ENCODE measurements around the gene GPN1.

DNA sequence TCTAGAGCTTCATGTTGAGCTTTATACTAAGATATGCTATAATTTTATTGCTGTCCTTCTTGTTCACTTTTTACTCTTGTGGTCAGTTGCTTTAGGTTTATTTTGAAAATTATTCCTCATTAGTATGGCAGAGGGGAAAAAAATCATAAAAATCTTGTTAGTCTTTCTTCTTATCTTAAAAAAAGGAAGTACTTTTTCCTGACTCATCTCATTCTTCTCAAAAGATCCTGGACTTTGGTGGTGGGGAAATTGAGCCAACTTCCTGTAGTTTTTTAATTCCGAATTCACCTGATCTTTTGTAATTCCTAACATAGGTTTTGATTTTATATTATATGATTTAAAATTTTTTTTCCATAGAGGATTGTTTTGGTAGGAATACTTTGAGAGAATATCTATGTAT is 38.6 kb downstream of the GPN1 start:
- TF ChIP-seq CBX8 (IDR thresholded peaks at IDR 0.05; ENCODE audit: borderline replicate concordance, low read depth, low read length) (no peak), CEBPB (IDR thresholded peaks at IDR 0.05; ENCODE audit: low read depth, low read length) (no peak), RFX5 (IDR thresholded peaks at IDR 0.05; ENCODE audit: borderline replicate concordance, low read depth, low read length) (no peak), GTF2F1 (IDR thresholded peaks at IDR 0.05; ENCODE audit: borderline replicate concordance, low read depth, low read length) (no peak), TAF1 (IDR thresholded peaks at IDR 0.05; ENCODE audit: low read depth, low read length) (no peak), POLR2A (IDR thresholded peaks at IDR 0.05; ENCODE audit: control extremely low read depth in 1 of 2, low read depth in 2 of 2, low read length in 2 of 2) (no peak)
- TF ChIP-seq, protein P1, sequence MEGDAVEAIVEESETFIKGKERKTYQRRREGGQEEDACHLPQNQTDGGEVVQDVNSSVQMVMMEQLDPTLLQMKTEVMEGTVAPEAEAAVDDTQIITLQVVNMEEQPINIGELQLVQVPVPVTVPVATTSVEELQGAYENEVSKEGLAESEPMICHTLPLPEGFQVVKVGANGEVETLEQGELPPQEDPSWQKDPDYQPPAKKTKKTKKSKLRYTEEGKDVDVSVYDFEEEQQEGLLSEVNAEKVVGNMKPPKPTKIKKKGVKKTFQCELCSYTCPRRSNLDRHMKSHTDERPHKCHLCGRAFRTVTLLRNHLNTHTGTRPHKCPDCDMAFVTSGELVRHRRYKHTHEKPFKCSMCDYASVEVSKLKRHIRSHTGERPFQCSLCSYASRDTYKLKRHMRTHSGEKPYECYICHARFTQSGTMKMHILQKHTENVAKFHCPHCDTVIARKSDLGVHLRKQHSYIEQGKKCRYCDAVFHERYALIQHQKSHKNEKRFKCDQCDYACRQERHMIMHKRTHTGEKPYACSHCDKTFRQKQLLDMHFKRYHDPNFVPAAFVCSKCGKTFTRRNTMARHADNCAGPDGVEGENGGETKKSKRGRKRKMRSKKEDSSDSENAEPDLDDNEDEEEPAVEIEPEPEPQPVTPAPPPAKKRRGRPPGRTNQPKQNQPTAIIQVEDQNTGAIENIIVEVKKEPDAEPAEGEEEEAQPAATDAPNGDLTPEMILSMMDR (IDR thresholded peaks at IDR 0.05; ENCODE audit: control extremely low read depth in 1 of 3, insufficient read depth in 1 of 3, low read depth in 1 of 3, low read length in 3 of 3) = no peak
- TF ChIP-seq, protein P2, sequence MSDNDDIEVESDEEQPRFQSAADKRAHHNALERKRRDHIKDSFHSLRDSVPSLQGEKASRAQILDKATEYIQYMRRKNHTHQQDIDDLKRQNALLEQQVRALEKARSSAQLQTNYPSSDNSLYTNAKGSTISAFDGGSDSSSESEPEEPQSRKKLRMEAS (IDR thresholded peaks at IDR 0.05) = no peak
